HEK293 (cell line): ENCODE measurements around the gene GPRC5D.

Source experiments
- ATF2 ChIP-seq: fragments of 450-650 bp; formaldehyde crosslinking; IDR thresholded peaks from 2 replicates; pipeline ENCODE4 v1.5.1; 2016; ENCODE audit warnings: missing biosample characterization, missing genetic modification characterization, low read depth
- GLI2 ChIP-seq: fragments of 450-650 bp; formaldehyde crosslinking; IDR thresholded peaks from 2 replicates; pipeline ENCODE4; 2017; ENCODE audit warnings: missing biosample characterization, missing genetic modification characterization, low read depth, borderline replicate concordance
- HIC1 ChIP-seq: fragments of 450-650 bp; formaldehyde crosslinking; IDR thresholded peaks from 2 replicates; pipeline ENCODE4 v1.5.1; 2016; ENCODE audit warnings: missing biosample characterization, missing genetic modification characterization
- HOXA7 ChIP-seq: sonication (generic); formaldehyde crosslinking; IDR thresholded peaks from 2 replicates; pipeline ENCODE4 v1.8.1; 2022; ENCODE audit warnings: missing genetic modification reagents, borderline replicate concordance
- HOXD13 ChIP-seq: sonication (generic); formaldehyde crosslinking; IDR thresholded peaks from 2 replicates; pipeline ENCODE4 v1.8.0; 2022; ENCODE audit warnings: missing genetic modification reagents, borderline replicate concordance
- KLF17 ChIP-seq: fragments of 450-650 bp; formaldehyde crosslinking; IDR thresholded peaks from 2 replicates; pipeline ENCODE4 v1.5.1; 2016; ENCODE audit warnings: missing biosample characterization, missing genetic modification characterization
- TCF7L2 ChIP-seq: IDR thresholded peaks from 2 replicates; pipeline ENCODE4 v1.6.1; 2011; ENCODE audit warnings: low read depth, mild to moderate bottlenecking, inconsistent platforms, low read length, moderate library complexity, borderline replicate concordance
- ZNF138 ChIP-seq: fragments of 450-650 bp; formaldehyde crosslinking; IDR thresholded peaks from 2 replicates; pipeline ENCODE4 v1.5.1; 2016; ENCODE audit warnings: missing biosample characterization, missing genetic modification characterization, borderline replicate concordance
- ZNF639 ChIP-seq: fragments of 450-650 bp; formaldehyde crosslinking; IDR thresholded peaks from 2 replicates; pipeline ENCODE4 v1.5.1; 2016; ENCODE audit warnings: missing biosample characterization, missing genetic modification characterization

GRCh38 chr12:12997156-12997555 lies 45.2 kb upstream of the GPRC5D start:
- TF ChIP-seq GLI2 (no peak), HOXD13 (CRISPR knock-in tag) (no peak), ZNF138 (tag by site-specific recombination) (no peak), TCF7L2 (no peak), HOXA7 (CRISPR knock-in tag) (no peak), HIC1 (no peak), ATF2 (tag by site-specific recombination) (no peak), KLF17 (no peak), ZNF639 (tag by site-specific recombination) (no peak)
